HCEC 1CT (cell line): ENCODE measurements around the gene RPL18A.
"Not testable (repeated sequence)": the region's sequence is repeated elsewhere in the genome, so short reads cannot be mapped to it uniquely, and the experiment has no call there.

Experiments used
- DNase-seq: peaks from one replicate; pipeline ENCODE4 v3.0.0-alpha.2; 2017

Gene RPL18A

GRCh38 chr19:17866964-17867486 is 7.3 kb downstream of the RPL18A start:
- no peak for DNase-seq

- DNase-seq, result no peak
Observed at GRCh38 chr19:17868669-17869068, 9.0 kb downstream of the RPL18A start.

- DNase-seq, result no peak
Observed at GRCh38 chr19:17869114-17869608, 9.5 kb downstream of the RPL18A start.

GRCh38 chr19:17871032-17871877 is 11.5 kb downstream of the RPL18A start:
- DNase-seq, result no peak

- DNase-seq, result no peak
Observed at GRCh38 chr19:17871878-17872250, 12.2 kb downstream of the RPL18A start, which contains the start of gene SLC5A5. Gene SLC5A5, plus strand, starts transcription at chr19:17871945. Its CDS starts 375 bp downstream, at chr19:17872320.

GRCh38 chr19:17872251-17873001 is 12.7 kb downstream of the RPL18A start:
- DNase-seq, result no peak

GRCh38 chr19:17873786-17874757 is 14.4 kb downstream of the RPL18A start:
- peak; percentile 18 for DNase-seq

GRCh38 chr19:17874758-17875135 is 15.0 kb downstream of the RPL18A start:
- no peak for DNase-seq

GRCh38 chr19:17877696-17878095 is 18.0 kb downstream of the RPL18A start:
- no peak for DNase-seq

GRCh38 chr19:17879466-17879865 is 19.8 kb downstream of the RPL18A start:
- no peak for DNase-seq

- DNase-seq, result no peak
Observed at GRCh38 chr19:17881701-17882100, 22.0 kb downstream of the RPL18A start.

GRCh38 chr19:17883627-17884410 is 24.1 kb downstream of the RPL18A start:
- DNase-seq, result no peak

- DNase-seq, result no peak
Observed at GRCh38 chr19:17886515-17886914, 26.8 kb downstream of the RPL18A start.

- not testable (repeated sequence) for DNase-seq
Observed at GRCh38 chr19:17887221-17887620, 27.5 kb downstream of the RPL18A start.

- no peak for DNase-seq
Observed at GRCh38 chr19:17888260-17888659, 28.6 kb downstream of the RPL18A start.

GRCh38 chr19:17889609-17890214 is 30.0 kb downstream of the RPL18A start:
- DNase-seq, result no peak

GRCh38 chr19:17893766-17894165 is 34.1 kb downstream of the RPL18A start:
- DNase-seq, result no peak

- peak; percentile 41 for DNase-seq
Observed at GRCh38 chr19:17902701-17903100, 43.0 kb downstream of the RPL18A start.

GRCh38 chr19:17908244-17908643 is 48.5 kb downstream of the RPL18A start:
- DNase-seq, result no peak

- DNase-seq, result no peak
Observed at GRCh38 chr19:17909003-17909732, 49.5 kb downstream of the RPL18A start.
